ENCODE results near the gene TFRC.
A peak's percentile ranks its signal among the peaks of the same experiment; 100 is the strongest.
"Not testable (repeated sequence)": the region's sequence is repeated elsewhere in the genome, so short reads cannot be mapped to it uniquely, and the experiment has no call there.

The TFRC gene

GRCh38 chr3:196081834-196082618 lies at the start of gene TFRC:
TSS of gene TFRC (minus strand) at chr3:196082090. CDS start at chr3:196077099, 4,991 bp downstream.
- peak; percentile 90 for FAIRE-seq

GRCh38 chr3:196128172-196128843 lies 46.4 kb upstream of the TFRC start:
- no peak for DNase-seq (ENCODE audit: extremely low spot score, insufficient read length, low read depth)
- no peak for FAIRE-seq

More at GRCh38 chr3:196081834-196082618, at the start of gene TFRC:
- DNase-seq (ENCODE audit: extremely low spot score, insufficient read length, low read depth), result peak; percentile 100

GRCh38 chr3:196127308-196128040 lies 45.6 kb upstream of the TFRC start:
- no peak for FAIRE-seq
- DNase-seq (ENCODE audit: extremely low spot score, insufficient read length, low read depth), result no peak

DNA sequence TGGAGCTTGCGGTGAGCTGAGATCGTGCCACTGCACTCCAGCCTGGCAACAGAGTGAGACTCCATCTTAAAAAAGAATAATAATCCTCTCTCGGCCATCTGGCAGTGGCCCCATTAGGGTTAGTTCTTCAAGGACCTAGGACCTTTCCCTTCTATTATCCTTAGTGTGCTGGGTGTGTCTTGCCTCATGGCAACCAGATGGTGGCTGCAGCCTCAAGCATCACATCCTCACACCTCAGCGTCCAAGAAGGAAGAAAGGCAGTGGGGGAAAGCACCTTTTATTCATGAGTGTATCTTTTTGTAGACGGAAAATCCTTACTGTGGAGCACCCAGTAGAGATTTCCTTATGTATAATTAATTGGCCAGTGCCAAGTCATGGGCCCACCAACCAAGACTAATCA lies 42.7 kb upstream of the TFRC start:
- DNase-seq (ENCODE audit: extremely low spot score, insufficient read length, low read depth) (no peak), FAIRE-seq (no peak)

- FAIRE-seq (no peak), DNase-seq (ENCODE audit: extremely low spot score, insufficient read length, low read depth) (no peak)
Observed at GRCh38 chr3:196122688-196123046, 40.8 kb upstream of the TFRC start.

DNA sequence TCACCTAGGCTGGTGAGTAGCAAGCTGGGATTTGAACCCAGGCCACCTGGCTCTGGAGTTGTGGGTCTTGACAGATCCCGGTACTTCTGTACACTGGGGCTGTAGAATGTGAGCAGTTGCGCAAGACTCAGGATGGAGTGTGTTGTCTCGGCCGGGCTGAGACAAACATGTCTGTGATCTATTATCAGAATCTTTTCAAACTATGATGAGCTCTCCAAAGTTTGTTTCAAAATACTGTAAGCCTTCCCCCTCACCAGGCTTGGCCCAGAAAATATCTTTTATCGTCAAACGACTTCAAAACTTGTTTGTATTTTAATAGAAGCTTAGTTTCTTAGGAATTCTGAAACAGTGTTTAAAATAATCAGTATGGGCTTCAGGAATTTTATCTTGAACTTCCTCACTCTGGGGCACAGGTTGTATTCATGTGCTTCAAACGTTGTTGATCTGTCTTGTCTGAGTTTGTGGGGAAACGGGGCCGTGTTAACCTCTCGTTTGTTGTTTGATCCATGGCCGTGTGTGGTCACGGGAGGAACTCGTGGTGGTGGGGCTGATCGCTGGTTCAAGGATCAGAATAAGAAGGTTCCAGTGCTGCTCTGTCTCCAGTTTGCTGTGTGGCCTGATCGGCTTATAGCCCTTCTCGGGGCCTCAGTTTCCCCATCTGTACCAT lies 40.3 kb upstream of the TFRC start:
- no peak for FAIRE-seq
- DNase-seq (ENCODE audit: extremely low spot score, insufficient read length, low read depth), result no peak

DNA sequence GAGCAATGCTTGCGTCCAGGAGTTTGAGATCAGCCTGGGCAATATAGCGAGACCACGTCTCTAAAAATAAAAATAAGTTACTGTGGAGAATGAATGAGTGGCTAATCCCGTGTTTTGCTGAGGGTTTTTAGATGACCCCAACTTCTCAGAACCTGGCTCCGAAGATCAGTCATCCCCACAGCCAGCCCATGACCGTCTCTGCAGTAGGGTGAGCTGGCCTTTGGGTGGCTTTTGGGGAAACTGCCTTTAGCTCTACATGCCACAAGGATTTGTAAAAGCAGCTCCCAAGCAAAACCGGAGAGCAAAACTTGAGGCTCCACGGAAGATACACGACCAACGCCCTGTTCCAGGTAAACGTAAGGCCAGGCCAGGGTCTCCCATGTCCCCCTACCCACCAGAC lies 39.2 kb upstream of the TFRC start:
- DNase-seq (ENCODE audit: extremely low spot score, insufficient read length, low read depth), result no peak

DNA sequence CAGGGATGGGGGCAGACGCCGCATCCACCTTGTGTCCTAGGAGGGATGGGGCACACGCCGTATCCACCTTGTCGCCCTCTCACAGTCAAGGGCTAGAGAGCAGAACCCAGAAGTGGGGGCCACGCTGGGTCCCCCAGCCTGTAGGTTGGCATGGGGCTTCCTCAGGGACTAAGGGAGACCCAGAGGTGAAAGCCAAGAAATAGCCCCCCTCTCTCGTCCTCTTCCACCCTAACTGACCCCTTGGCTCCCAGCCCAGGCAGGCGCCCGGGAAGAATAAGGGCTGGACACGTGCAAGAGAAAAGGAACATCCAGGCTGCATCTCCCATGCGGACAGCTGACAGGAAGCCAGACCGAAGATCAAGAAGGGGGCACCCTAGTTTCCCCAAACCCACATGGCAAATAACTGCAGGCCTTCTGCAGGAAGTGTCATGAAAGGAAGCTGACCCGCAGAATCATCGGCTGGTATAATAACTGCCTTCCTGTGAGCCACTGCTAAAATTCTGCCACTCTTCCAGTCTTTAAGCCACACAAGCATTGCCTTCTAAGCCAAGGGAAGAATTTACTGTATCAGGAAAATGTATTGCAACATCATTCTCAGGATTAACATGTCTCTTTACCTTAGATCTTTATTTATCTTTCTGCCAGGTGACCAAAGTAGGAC lies 38.5 kb upstream of the TFRC start:
- FAIRE-seq (peak; percentile 12), DNase-seq (ENCODE audit: extremely low spot score, insufficient read length, low read depth) (no peak)

More for the DNA sequence above, 39.2 kb upstream of the TFRC start:
- FAIRE-seq, result no peak

GRCh38 chr3:196117809-196118208 lies 35.9 kb upstream of the TFRC start:
- FAIRE-seq (peak; percentile 63), DNase-seq (ENCODE audit: extremely low spot score, insufficient read length, low read depth) (no peak)

- DNase-seq (ENCODE audit: extremely low spot score, insufficient read length, low read depth) (no peak), FAIRE-seq (peak; percentile 89)
Observed at GRCh38 chr3:196115678-196116083, 33.8 kb upstream of the TFRC start.

DNA sequence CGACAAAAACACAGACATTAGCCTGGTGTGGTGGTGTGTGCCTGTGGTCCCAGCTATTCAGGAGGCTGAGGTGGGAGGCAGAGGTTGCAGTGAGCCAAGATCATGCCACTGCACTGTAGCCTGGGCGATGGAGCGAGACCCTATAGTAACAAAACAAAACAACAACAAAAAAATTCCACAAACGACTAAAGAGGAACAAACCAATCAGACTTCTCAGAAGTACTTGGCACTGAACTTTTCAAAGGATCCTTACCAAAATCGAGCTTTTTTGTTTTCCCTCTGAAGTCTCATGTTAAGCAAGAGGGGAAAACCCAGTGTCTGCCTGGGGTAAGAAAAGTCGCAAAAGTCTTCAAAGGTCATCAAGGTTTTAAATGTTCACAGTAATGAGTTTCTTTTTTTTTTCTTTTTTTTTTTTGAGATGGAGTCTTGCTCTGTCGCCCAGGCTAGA lies 30.1 kb upstream of the TFRC start:
- FAIRE-seq, result peak; percentile 86
- DNase-seq (ENCODE audit: extremely low spot score, insufficient read length, low read depth), result no peak

- FAIRE-seq, result no peak
- DNase-seq (ENCODE audit: extremely low spot score, insufficient read length, low read depth), result no peak
Observed at GRCh38 chr3:196108075-196108743, 26.3 kb upstream of the TFRC start.

- not testable (repeated sequence) for DNase-seq (ENCODE audit: extremely low spot score, insufficient read length, low read depth); FAIRE-seq
Observed at GRCh38 chr3:196104707-196105106, 22.8 kb upstream of the TFRC start.

DNA sequence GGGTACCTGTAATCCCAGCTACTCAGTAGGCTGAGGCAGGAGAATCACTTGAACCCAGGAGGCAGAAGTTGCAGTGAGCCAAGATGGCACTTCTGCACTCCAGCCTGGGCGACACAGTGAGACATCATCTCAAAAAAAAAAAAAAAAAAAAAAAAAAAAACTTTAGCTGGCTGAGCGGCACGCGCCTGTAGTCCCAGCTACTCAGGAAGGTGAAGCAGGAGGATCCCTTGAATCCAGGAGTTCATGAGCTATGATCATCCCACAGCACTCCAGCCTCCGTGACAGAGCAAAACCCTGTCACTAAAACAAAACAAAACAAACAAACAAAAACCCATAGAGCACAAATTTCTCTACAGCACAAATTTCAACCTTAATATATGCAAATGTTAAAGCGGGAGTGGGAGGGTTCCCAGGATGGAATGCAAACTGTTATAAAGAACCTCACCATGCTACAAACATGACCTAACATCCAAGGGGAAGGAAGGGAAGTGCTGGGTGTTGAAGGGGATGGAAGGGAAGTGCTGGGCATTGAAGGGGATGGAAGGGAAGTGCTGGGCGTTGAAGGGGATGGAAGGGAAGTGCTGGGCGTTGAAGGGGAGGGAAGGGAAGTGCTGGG lies 16.6 kb upstream of the TFRC start:
- DNase-seq (ENCODE audit: extremely low spot score, insufficient read length, low read depth); FAIRE-seq: not testable (repeated sequence)

- no peak for FAIRE-seq
- no peak for DNase-seq (ENCODE audit: extremely low spot score, insufficient read length, low read depth)
Observed at GRCh38 chr3:196097373-196098154, 15.7 kb upstream of the TFRC start.

DNA sequence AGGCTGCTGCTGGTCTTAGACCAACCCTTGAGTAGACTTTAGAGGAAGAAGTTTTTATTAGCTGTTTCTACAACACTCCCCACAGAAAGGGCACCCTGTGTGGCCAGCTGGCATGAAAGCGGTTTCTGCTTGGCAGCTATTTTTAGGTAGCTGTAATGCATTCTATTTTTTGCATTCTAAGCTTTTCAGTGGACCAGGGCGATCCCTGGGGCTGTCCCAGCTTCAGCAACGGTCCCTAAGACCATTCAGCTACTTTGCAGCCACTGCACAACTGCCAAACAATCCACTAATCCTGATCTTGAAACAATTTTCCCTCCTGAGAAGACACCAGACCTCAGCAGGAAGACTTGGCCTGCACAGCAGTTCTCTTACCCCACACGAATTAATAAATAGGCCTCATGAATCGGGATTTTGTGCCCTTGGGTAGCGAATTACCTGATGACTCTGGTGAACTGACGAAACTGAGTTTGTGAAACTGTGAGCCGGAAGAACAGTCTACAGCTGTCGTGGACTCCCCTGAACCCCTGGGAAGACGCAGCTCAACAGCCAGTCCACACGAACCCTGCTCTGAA lies 14.6 kb upstream of the TFRC start:
- no peak for DNase-seq (ENCODE audit: extremely low spot score, insufficient read length, low read depth)
- peak; percentile 80 for FAIRE-seq

DNA sequence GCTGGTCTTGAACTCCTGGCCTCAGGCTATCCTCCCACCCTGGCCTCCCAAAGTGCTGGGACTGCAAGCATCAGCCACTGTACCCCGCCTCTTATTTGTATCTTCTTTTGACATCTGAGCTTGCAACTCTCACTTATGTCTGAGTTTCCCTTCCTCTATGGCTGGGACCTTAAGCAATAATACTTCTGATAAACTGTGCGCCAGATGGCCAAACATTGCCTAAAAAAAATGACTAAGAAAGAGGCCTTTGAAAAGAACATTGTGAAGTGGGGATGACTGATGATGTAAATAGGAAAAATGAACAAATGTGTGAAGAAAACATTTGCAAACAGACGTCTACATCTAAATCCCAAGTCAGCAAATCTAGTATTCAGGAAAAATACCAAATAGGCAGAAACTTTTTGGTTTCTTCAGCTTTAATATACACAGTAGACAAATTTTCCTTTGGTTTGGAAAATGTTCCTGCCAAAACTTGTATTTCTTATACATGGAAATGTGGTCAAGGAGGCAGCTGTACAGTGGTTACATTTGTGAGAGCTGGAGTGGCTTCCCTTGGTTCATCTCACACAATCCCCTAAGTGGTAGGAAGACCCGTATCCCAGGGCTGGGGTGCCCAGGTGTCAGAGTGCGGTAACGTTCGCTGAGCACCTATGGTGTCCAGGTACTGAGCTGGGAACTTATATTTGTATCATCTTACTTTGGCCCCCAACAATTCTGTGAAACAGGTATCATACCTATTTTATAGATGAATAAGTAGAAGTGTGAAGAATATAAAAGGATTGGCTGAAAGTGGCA lies 11.6 kb upstream of the TFRC start:
- no peak for DNase-seq (ENCODE audit: extremely low spot score, insufficient read length, low read depth)
- peak; percentile 41 for FAIRE-seq
